Ectodermal cell (in vitro differentiated cells): Measurements from ENCODE around the gene NCAM1.

Experiments used
- H3K27ac ChIP-seq: 2 replicates; pipeline ENCODE4 v1.7.0; 2013; ENCODE audit warnings: mild to moderate bottlenecking, low read depth, low read length; ENCODE audit not compliant: insufficient read depth, poor library complexity, severe bottlenecking
- H3K27me3 ChIP-seq: 2 replicates; pipeline ENCODE4 v1.7.0; 2013; ENCODE audit warnings: mild to moderate bottlenecking, low read length; ENCODE audit not compliant: insufficient read depth, control insufficient read depth, poor library complexity, severe bottlenecking
- H3K36me3 ChIP-seq: one replicate; pipeline ENCODE4 v1.7.0; 2013; ENCODE audit warnings: low read length; ENCODE audit not compliant: control insufficient read depth, insufficient read depth
- H3K4me1 ChIP-seq: one replicate; pipeline ENCODE4 v1.7.0; 2013; ENCODE audit warnings: low read length; ENCODE audit not compliant: control insufficient read depth, insufficient read depth
- H3K4me3 ChIP-seq: 2 replicates; pipeline ENCODE4 v1.7.0; 2013; ENCODE audit warnings: low read depth, low read length, control low read depth; ENCODE audit not compliant: insufficient read depth
- H3K9me3 ChIP-seq: 2 replicates; pipeline ENCODE4 v1.7.0; 2013; ENCODE audit warnings: mild to moderate bottlenecking, low read length, moderate library complexity; ENCODE audit not compliant: control insufficient read depth
- WGBS, 2 experiments: methylation state at CpG; one replicate each; pipeline ENCODE4 v1.1.7; 2013; ENCODE audit warnings: missing lambda C conversion rate in 2 of 2; 5-methylcytosine and 5-hydroxymethylcytosine counted together

NCAM1 gene

GRCh38 chr11:113142508-113142907, 181.3 kb downstream of the NCAM1 start:
- 95 to 97% methylated on average over 6 of the region's 6 CpGs for WGBS, 2 experiments
- peaks cover 14% of the 10 kb centered on the region for H3K4me1 ChIP-seq
- H3K9me3 ChIP-seq = no peaks in the 10 kb centered on the region
- no peaks in the 10 kb centered on the region for H3K36me3 ChIP-seq
- no peak overlapping the region for H3K4me3 ChIP-seq
- no peaks in the 10 kb centered on the region for H3K27me3 ChIP-seq
- no peak overlapping the region for H3K27ac ChIP-seq

GRCh38 chr11:113147249-113147648, 186.0 kb downstream of the NCAM1 start:
- Histone ChIP-seq H3K27me3 (no peaks in the 10 kb centered on the region), H3K4me1 (peaks cover 20% of the 10 kb centered on the region), H3K27ac (peak overlapping the region; percentile 11), H3K4me3 (no peak overlapping the region), H3K9me3 (no peaks in the 10 kb centered on the region), H3K36me3 (no peaks in the 10 kb centered on the region)
- WGBS, 2 experiments = 51 to 55% methylated on average over 8 of the region's 8 CpGs

GRCh38 chr11:113148076-113148475, 186.9 kb downstream of the NCAM1 start:
- Histone ChIP-seq H3K9me3 (no peaks in the 10 kb centered on the region), H3K4me3 (no peak overlapping the region), H3K36me3 (no peaks in the 10 kb centered on the region), H3K27ac (no peak overlapping the region), H3K27me3 (no peaks in the 10 kb centered on the region), H3K4me1 (peaks cover 20% of the 10 kb centered on the region)
- 87 to 89% methylated on average over 8 of the region's 9 CpGs for WGBS, 2 experiments

GRCh38 chr11:113148652-113149051, 187.4 kb downstream of the NCAM1 start:
- WGBS, 2 experiments = 83 to 95% methylated on average over 1 of the region's 1 CpG
- Histone ChIP-seq H3K36me3 (no peaks in the 10 kb centered on the region), H3K4me1 (peaks cover 20% of the 10 kb centered on the region), H3K27me3 (no peaks in the 10 kb centered on the region), H3K9me3 (no peaks in the 10 kb centered on the region), H3K4me3 (no peak overlapping the region), H3K27ac (no peak overlapping the region)

- H3K36me3 ChIP-seq = no peaks in the 10 kb centered on the region
- H3K4me3 ChIP-seq = no peak overlapping the region
- no peak overlapping the region for H3K27ac ChIP-seq
- WGBS, 2 experiments = 95% methylated on average over 4 of the region's 4 CpGs
- H3K27me3 ChIP-seq = no peaks in the 10 kb centered on the region
- H3K4me1 ChIP-seq = peaks cover 20% of the 10 kb centered on the region
- H3K9me3 ChIP-seq = no peaks in the 10 kb centered on the region
These were observed 190.3 kb downstream of the NCAM1 start for GRCh38 chr11:113151521-113151920.

GRCh38 chr11:113152500-113152899, 191.3 kb downstream of the NCAM1 start:
- H3K4me3 ChIP-seq = no peak overlapping the region
- peaks cover 10% of the 10 kb centered on the region for H3K4me1 ChIP-seq
- H3K27me3 ChIP-seq = no peaks in the 10 kb centered on the region

GRCh38 chr11:113153847-113154246, 192.6 kb downstream of the NCAM1 start:
- 88 to 97% methylated on average over 2 of the region's 2 CpGs for WGBS, 2 experiments
- H3K9me3 ChIP-seq = no peaks in the 10 kb centered on the region
- no peaks in the 10 kb centered on the region for H3K27me3 ChIP-seq
- no peaks in the 10 kb centered on the region for H3K36me3 ChIP-seq
- no peak overlapping the region for H3K4me3 ChIP-seq
- peaks cover 4% of the 10 kb centered on the region for H3K4me1 ChIP-seq
- H3K27ac ChIP-seq = no peak overlapping the region

More at GRCh38 chr11:113152500-113152899, 191.3 kb downstream of the NCAM1 start:
- Histone ChIP-seq H3K9me3 (no peaks in the 10 kb centered on the region), H3K27ac (no peak overlapping the region), H3K36me3 (no peaks in the 10 kb centered on the region)

- Histone ChIP-seq H3K36me3 (no peaks in the 10 kb centered on the region), H3K9me3 (no peaks in the 10 kb centered on the region), H3K4me1 (peaks cover 28% of the 10 kb centered on the region), H3K27me3 (no peaks in the 10 kb centered on the region), H3K27ac (peak overlapping the region; percentile 28), H3K4me3 (no peak overlapping the region)
- WGBS, 2 experiments = 82 to 84% methylated on average over 7 of the region's 7 CpGs
These were observed 199.0 kb downstream of the NCAM1 start for GRCh38 chr11:113159988-113160807.

- Histone ChIP-seq H3K27me3 (no peaks in the 10 kb centered on the region), H3K9me3 (no peaks in the 10 kb centered on the region), H3K4me1 (peaks cover 28% of the 10 kb centered on the region), H3K27ac (no peak overlapping the region), H3K36me3 (no peaks in the 10 kb centered on the region), H3K4me3 (no peak overlapping the region)
- 94 to 95% methylated on average over 5 to 6 of the region's 6 CpGs for WGBS, 2 experiments
These were observed 199.5 kb downstream of the NCAM1 start for GRCh38 chr11:113160808-113161124.

- H3K4me1 ChIP-seq = peaks cover 28% of the 10 kb centered on the region
- no peak overlapping the region for H3K27ac ChIP-seq
- H3K4me3 ChIP-seq = no peak overlapping the region
These were observed 200.7 kb downstream of the NCAM1 start for GRCh38 chr11:113161711-113162591.

More at GRCh38 chr11:113161711-113162591, 200.7 kb downstream of the NCAM1 start:
- H3K27me3 ChIP-seq = no peaks in the 10 kb centered on the region
- H3K36me3 ChIP-seq = no peaks in the 10 kb centered on the region
- WGBS, 2 experiments = 93 to 95% methylated on average over 5 of the region's 5 CpGs
- no peaks in the 10 kb centered on the region for H3K9me3 ChIP-seq
